ENCODE data around the gene MPIG6B. TPM values are rescaled to one million over a fixed set of nuclear protein-coding genes. Genes with fewer than 3 reads are reported as not detected.

The MPIG6B gene
- total and polyA plus RNA-seq, 4 experiments from 2014 or later, result not detected

DNA sequence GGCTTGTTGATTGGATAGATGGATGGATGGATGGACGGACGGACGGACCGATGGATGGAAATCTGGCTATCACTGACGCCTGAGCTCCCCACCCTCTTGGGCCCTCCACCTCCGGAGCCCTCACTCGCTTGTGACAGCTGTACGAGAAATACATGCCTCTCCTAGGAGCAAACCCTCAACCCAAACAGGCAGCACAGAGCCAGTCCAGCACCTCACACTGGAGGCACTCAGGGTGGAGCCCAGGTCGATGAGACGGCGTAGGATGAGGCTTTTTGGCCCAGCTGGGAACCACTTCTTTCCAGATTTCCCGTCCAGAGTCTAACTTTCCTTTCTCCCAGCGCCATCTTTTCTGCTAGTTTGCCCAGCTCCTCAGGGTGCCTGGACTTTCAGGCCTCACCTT lies 39.6 kb upstream of the MPIG6B start:
- peaks cover 14 to 26% of the 10 kb centered on the region in 2 donors for H3K36me3 Mint-ChIP-seq
- Histone ChIP-seq H3K4me3 (ENCODE audit: low read length in 2 of 2) (no peak overlapping the region), H3K36me3 (ENCODE audit: insufficient read depth, low read length) (peaks cover 22% of the 10 kb centered on the region), H3K27me3 (ENCODE audit: insufficient read depth, low read length) (no peaks in the 10 kb centered on the region), H3K27ac (ENCODE audit: low read depth, low read length) (no peak overlapping the region), H3K9me3 (ENCODE audit: control insufficient read depth in 1 of 2, low read length in 2 of 2) (no peaks in the 10 kb centered on the region), H3K4me1 (ENCODE audit: insufficient read depth, low read length) (peaks cover 19% of the 10 kb centered on the region)
- POLR2A ChIA-PET (ENCODE audit: partially characterized antibody), result interaction anchor here (1.3 to 1.4 kb wide), 2 partner anchors 131 to 144 kb away, joined by 3 read pairs; partner anchors contain the start of gene HSPA1B
- CTCF ChIA-PET (ENCODE audit: partially characterized antibody), result no interaction called here
- H3K27me3 Mint-ChIP-seq, result no peaks in the 10 kb centered on the region
- intact Hi-C loops (cut with micrococcal nuclease), result loop anchor here (5.0 kb wide), 1 partner anchor 54 kb away; the partner anchor contains the start of gene CLIC1
- peak overlapping the region in 2 of 7 donors; percentile 65 to 77 for H3K27ac Mint-ChIP-seq
- DNase-seq, result no peak
- H3K4me3 Mint-ChIP-seq, result peak overlapping the region in 1 of 8 donors; percentile 25
- peaks cover 11 to 21% (median 15%) of the 10 kb centered on the region in 4 donors for H3K4me1 Mint-ChIP-seq
- H3K9me3 Mint-ChIP-seq, result no peaks in the 10 kb centered on the region

DNA sequence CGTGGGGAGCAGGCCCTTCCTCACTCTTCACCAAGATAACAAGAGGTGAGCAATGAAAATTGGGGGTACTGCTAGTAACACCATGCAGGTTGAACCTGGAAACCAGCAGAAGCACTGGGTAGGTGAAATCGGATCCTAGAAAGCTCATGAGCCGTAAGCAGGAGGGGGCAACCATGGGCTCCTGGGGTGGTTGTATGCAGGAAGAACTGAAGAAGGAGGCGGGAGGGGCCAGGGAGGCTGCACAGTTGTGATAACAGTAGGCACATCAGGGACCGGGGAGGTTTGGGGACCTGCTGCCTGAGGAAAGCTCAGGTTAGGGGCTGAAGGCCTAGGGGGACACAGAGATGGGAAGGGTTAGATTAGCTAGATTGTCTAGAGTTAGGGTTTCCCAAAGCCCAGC lies 36.7 kb upstream of the MPIG6B start:
- no peaks in the 10 kb centered on the region for H3K9me3 ChIP-seq (ENCODE audit: control insufficient read depth in 1 of 2, low read length in 2 of 2)
- no peaks in the 10 kb centered on the region for H3K27me3 Mint-ChIP-seq
- peak overlapping the region in 3 of 7 donors; percentile 25 to 70 (median 47) for H3K27ac Mint-ChIP-seq
- no peaks in the 10 kb centered on the region for H3K27me3 ChIP-seq (ENCODE audit: insufficient read depth, low read length)
- no peak overlapping the region for H3K27ac ChIP-seq (ENCODE audit: low read depth, low read length)
- CTCF ChIA-PET (ENCODE audit: partially characterized antibody), result interaction anchor here (1.2 kb wide), 1 partner anchor 144 kb away, joined by 3 read pairs; no protein-coding TSS in a partner anchor
- H3K36me3 Mint-ChIP-seq, result peaks cover 16 to 46% of the 10 kb centered on the region in 2 donors
- no peaks in the 10 kb centered on the region for H3K9me3 Mint-ChIP-seq
- POLR2A ChIA-PET (ENCODE audit: partially characterized antibody), result interaction anchor here (2.5 kb wide), 1 partner anchor 17 kb away, joined by 7 read pairs; the partner anchor contains the start of gene ABHD16A
- H3K36me3 ChIP-seq (ENCODE audit: insufficient read depth, low read length), result peaks cover 45% of the 10 kb centered on the region
- peaks cover 2 to 5% (median 3%) of the 10 kb centered on the region in 4 donors for H3K4me1 Mint-ChIP-seq
- H3K4me1 ChIP-seq (ENCODE audit: insufficient read depth, low read length), result peaks cover 4% of the 10 kb centered on the region
- H3K4me3 ChIP-seq (ENCODE audit: low read length in 2 of 2), result no peak overlapping the region
- H3K4me3 Mint-ChIP-seq, result no peak overlapping the region
- no peak for DNase-seq
- intact Hi-C loops (cut with micrococcal nuclease), result no loop called here

DNA sequence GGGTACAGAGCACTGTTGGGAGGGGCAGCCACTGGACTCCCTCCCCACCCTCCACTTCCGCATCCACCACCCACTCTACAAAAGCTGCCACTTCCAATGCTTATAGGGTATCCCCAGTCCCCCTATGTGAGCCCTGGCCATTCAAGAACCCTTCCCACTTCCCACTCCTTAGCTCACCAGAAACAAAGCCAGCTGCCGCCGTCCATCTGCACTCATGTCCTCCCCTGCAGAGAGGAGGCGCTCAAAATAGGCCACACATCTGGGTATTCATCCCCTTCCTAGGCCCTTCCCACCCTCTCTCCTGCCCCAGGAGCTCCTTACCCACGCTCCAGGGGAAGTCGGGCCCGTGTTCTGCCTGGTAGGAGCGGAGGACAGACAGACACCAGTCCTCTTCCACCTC lies 35.9 kb upstream of the MPIG6B start:
- CTCF ChIA-PET (ENCODE audit: partially characterized antibody), result interaction anchor here (0.8 kb wide), 1 partner anchor 142 kb away, joined by 4 read pairs; no protein-coding TSS in a partner anchor
- no peaks in the 10 kb centered on the region for H3K9me3 ChIP-seq (ENCODE audit: control insufficient read depth in 1 of 2, low read length in 2 of 2)

DNA sequence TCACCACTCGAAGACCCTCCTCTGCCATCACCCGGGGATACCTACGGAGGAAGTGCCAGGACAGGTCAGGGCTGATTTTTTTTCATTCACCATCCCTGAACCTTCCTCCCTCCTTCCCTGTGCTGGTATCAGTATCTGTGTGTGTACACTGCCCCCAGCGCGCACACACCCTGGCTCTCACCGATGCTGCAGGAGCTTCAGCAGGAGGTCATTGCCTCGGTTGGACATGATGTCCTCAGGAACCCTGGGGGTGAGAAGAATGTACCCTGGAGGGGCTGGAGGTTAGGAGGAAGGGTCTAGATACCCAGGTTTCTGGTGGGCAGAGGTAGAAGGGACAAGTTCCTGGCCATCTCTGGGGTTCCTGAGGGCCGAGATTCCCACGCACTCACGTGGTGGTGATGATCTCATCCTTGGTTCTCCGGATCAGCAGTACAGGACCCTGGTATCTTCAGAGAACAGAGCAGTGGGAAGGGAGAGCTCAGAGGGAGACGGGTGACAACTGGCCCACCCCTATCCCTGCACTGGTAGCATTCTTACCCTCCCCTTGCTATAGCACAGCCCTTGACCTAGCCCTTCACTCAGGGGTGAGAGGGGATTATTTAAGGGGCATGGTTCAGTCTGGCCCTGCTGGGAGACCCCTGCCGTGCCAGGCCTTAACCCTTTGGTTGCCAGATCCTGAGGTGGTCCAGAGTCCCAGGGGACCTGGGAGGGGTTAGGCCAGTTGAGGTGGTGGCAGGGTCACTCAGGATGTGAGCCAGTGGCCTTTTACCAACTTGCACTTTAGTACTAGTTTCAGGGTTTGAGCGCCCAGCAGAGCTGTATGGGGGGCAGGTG lies 35.1 kb upstream of the MPIG6B start:
- Histone ChIP-seq H3K4me3 (ENCODE audit: low read length in 2 of 2) (no peak overlapping the region), H3K27ac (ENCODE audit: low read depth, low read length) (no peak overlapping the region), H3K4me1 (ENCODE audit: insufficient read depth, low read length) (no peaks in the 10 kb centered on the region), H3K9me3 (ENCODE audit: control insufficient read depth in 1 of 2, low read length in 2 of 2) (no peaks in the 10 kb centered on the region), H3K27me3 (ENCODE audit: insufficient read depth, low read length) (no peaks in the 10 kb centered on the region), H3K36me3 (ENCODE audit: insufficient read depth, low read length) (peaks cover 47% of the 10 kb centered on the region)
- Mint-ChIP-seq H3K27me3 (no peaks in the 10 kb centered on the region), H3K9me3 (no peaks in the 10 kb centered on the region), H3K4me3 (no peak overlapping the region), H3K4me1 (peaks cover 0 to 3% (median under 1%) of the 10 kb centered on the region in 4 donors), H3K36me3 (peaks cover 20 to 55% of the 10 kb centered on the region in 2 donors), H3K27ac (peak overlapping the region in 3 of 7 donors; percentile 7 to 68 (median 48))
- CTCF ChIA-PET (ENCODE audit: partially characterized antibody), result interaction anchor here (0.8 kb wide), 1 partner anchor 142 kb away, joined by 4 read pairs; no protein-coding TSS in a partner anchor
- no peak for DNase-seq
- POLR2A ChIA-PET (ENCODE audit: partially characterized antibody), result interaction anchor here (0.6 to 2.5 kb wide), 2 partner anchors 15 to 143 kb away, joined by 4 to 7 read pairs; partner anchors contain the start of gene ABHD16A
- intact Hi-C loops (cut with micrococcal nuclease), result no loop called here

More for the DNA sequence above, 35.9 kb upstream of the MPIG6B start:
- Histone ChIP-seq H3K36me3 (ENCODE audit: insufficient read depth, low read length) (peaks cover 45% of the 10 kb centered on the region), H3K4me1 (ENCODE audit: insufficient read depth, low read length) (no peaks in the 10 kb centered on the region), H3K4me3 (ENCODE audit: low read length in 2 of 2) (no peak overlapping the region), H3K27ac (ENCODE audit: low read depth, low read length) (no peak overlapping the region), H3K27me3 (ENCODE audit: insufficient read depth, low read length) (no peaks in the 10 kb centered on the region)
- no peaks in the 10 kb centered on the region for H3K27me3 Mint-ChIP-seq
- peak overlapping the region in 2 of 7 donors; percentile 52 to 64 for H3K27ac Mint-ChIP-seq
- peaks cover 0 to 2% (median under 1%) of the 10 kb centered on the region in 4 donors for H3K4me1 Mint-ChIP-seq
- POLR2A ChIA-PET (ENCODE audit: partially characterized antibody), result interaction anchor here (2.5 kb wide), 1 partner anchor 16 kb away, joined by 7 read pairs; the partner anchor contains the start of gene ABHD16A
- no peak for DNase-seq
- intact Hi-C loops (cut with micrococcal nuclease), result no loop called here
- no peaks in the 10 kb centered on the region for H3K9me3 Mint-ChIP-seq
- peaks cover 17 to 48% of the 10 kb centered on the region in 2 donors for H3K36me3 Mint-ChIP-seq
- H3K4me3 Mint-ChIP-seq, result no peak overlapping the region

DNA sequence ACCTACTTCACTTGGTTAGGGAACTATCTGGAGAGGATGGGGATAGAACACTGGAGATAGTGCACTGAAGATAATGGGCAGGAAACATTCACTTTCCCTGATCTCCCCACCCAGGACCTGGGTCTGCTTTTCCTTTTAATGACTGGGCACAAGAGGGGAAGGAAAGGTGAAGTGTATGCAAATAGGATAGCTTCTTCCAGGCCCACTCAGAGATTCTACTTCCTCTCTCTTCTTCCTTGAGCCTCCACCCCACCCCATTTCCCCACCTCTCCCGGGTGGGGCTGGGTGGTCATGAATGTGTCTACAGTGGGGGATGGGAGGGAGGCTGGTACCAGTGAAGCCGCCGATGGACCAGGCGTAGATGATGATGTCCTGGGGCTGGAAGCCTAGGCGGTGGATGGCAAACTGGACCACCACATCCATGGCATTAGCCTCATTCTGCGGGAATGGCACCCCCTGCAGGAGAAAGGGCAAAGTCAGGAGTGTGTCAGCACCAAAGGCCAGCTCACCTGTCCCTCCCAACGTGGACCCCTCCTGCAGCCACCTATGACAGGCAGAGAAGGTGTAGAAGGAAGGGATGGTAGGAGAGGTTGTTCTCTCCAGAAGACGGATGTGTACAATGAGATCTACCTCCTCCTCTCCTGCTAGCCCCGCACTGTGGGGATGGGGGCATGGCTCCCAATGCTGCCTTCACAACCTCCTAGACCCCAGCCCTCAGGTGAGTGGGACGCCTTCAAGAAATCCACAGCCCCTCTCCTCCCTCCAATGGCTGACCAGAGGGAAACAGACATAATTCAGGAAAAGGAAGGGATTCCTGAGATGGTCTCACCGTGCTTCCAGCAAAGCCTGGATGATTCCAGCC lies 33.7 kb upstream of the MPIG6B start:
- Histone ChIP-seq H3K4me3 (ENCODE audit: low read length in 2 of 2) (no peak overlapping the region), H3K27ac (ENCODE audit: low read depth, low read length) (no peak overlapping the region), H3K27me3 (ENCODE audit: insufficient read depth, low read length) (no peaks in the 10 kb centered on the region), H3K36me3 (ENCODE audit: insufficient read depth, low read length) (peaks cover 58% of the 10 kb centered on the region), H3K4me1 (ENCODE audit: insufficient read depth, low read length) (no peaks in the 10 kb centered on the region), H3K9me3 (ENCODE audit: control insufficient read depth in 1 of 2, low read length in 2 of 2) (no peaks in the 10 kb centered on the region)
- no peak overlapping the region for H3K4me3 Mint-ChIP-seq
- H3K27me3 Mint-ChIP-seq, result no peaks in the 10 kb centered on the region
- no peak for DNase-seq
- H3K36me3 Mint-ChIP-seq, result peaks cover 20 to 61% of the 10 kb centered on the region in 2 donors
- H3K27ac Mint-ChIP-seq, result peak overlapping the region in 3 of 7 donors; percentile 7 to 64 (median 24)
- H3K4me1 Mint-ChIP-seq, result peaks cover 0 to 3% (median under 1%) of the 10 kb centered on the region in 4 donors
- intact Hi-C loops (cut with micrococcal nuclease), result no loop called here
- POLR2A ChIA-PET (ENCODE audit: partially characterized antibody), result interaction anchor here (1.6 kb wide), 1 partner anchor 175 kb away, joined by 4 read pairs; no protein-coding TSS in a partner anchor
- no peaks in the 10 kb centered on the region for H3K9me3 Mint-ChIP-seq
- CTCF ChIA-PET (ENCODE audit: partially characterized antibody), result interaction anchor here (1.2 to 1.9 kb wide), 3 partner anchors 8 to 36 kb away, joined by 3 to 5 read pairs (median 3); partner anchors contain the start of gene LY6G5C

DNA sequence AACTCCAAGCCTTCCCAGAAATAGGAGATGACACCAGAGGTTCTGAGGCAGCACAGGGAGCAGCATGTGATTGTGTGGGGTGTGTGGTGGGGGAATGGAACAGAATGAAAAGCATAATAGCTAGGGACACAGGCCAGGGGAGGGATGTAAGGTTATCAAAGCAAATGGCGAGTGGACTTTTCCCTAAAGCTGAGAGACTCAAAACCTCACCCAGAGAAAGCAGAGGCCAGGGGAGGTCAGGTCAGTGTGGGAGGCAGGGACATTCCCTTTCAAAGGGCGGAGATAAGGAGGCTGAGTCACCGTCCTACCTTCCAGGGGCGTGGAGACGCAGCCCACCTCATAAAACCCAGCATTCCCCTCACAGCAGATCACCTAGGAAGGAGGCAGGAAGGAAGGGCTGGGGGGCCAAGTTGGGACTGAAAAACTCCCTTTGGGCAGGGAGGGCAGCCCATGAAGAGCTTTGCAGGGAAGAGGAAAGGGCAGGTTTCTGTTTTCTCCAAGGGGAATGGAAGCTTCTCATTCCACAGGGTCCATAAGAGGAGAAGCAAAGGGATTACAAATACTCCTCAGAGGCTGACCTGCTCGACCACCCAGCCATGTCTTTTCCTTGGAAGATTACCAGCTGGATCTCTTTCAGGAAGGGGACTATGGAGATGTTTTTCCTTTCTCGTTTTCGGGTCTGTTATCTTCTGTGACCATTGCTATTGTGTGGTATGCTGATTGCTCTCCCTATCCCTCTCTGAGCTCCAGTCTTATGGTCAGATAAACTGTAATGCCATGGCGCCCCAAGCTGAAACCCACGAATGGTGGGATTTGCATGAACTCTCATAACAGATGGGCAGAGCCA lies 32.7 kb upstream of the MPIG6B start:
- intact Hi-C loops (cut with micrococcal nuclease), result no loop called here
- ChIA-PET CTCF (ENCODE audit: partially characterized antibody) (interaction anchor here (1.0 to 1.9 kb wide), 8 partner anchors 9 to 185 kb away, joined by 3 to 5 read pairs (median 3); partner anchors contain the start of genes LY6G5C and MPIG6B), POLR2A (ENCODE audit: partially characterized antibody) (interaction anchor here (1.0 to 1.6 kb wide), 2 partner anchors 12 to 174 kb away, joined by 3 to 4 read pairs; no protein-coding TSS in a partner anchor)
- Mint-ChIP-seq H3K4me1 (peaks cover 0 to 3% (median under 1%) of the 10 kb centered on the region in 4 donors), H3K27ac (peak overlapping the region in 6 of 7 donors; percentile 9 to 83 (median 62)), H3K27me3 (no peaks in the 10 kb centered on the region), H3K4me3 (no peak overlapping the region), H3K36me3 (peaks cover 25 to 71% of the 10 kb centered on the region in 2 donors), H3K9me3 (no peaks in the 10 kb centered on the region)
- no peak overlapping the region for H3K4me3 ChIP-seq (ENCODE audit: low read length in 2 of 2)
- H3K9me3 ChIP-seq (ENCODE audit: control insufficient read depth in 1 of 2, low read length in 2 of 2), result no peaks in the 10 kb centered on the region
- H3K27me3 ChIP-seq (ENCODE audit: insufficient read depth, low read length), result no peaks in the 10 kb centered on the region
- DNase-seq, result no peak
- peaks cover 66% of the 10 kb centered on the region for H3K36me3 ChIP-seq (ENCODE audit: insufficient read depth, low read length)
- no peak overlapping the region for H3K27ac ChIP-seq (ENCODE audit: low read depth, low read length)
- no peaks in the 10 kb centered on the region for H3K4me1 ChIP-seq (ENCODE audit: insufficient read depth, low read length)
